ENCODE data around the gene HOXA11.

The HOXA11 gene

GRCh38 chr7:27215356-27215755 is 30.3 kb upstream of the HOXA11 start:
- TF ChIP-seq ZNF8 (CRISPR knock-in tag; IDR thresholded peaks at IDR 0.05) (no peak), ZC3H10 (CRISPR knock-in tag; IDR thresholded peaks at IDR 0.05) (no peak), TSHZ2 (CRISPR knock-in tag; IDR thresholded peaks at IDR 0.05) (no peak), ARNTL (CRISPR knock-in tag; IDR thresholded peaks at IDR 0.05; ENCODE audit: borderline replicate concordance, low read depth) (no peak), ZFP30 (CRISPR knock-in tag; IDR thresholded peaks at IDR 0.05) (no peak), TCF4 (CRISPR knock-in tag; IDR thresholded peaks at IDR 0.05; ENCODE audit: borderline replicate concordance) (no peak), CSRNP3 (CRISPR knock-in tag; IDR thresholded peaks at IDR 0.05) (no peak), POU6F1 (CRISPR knock-in tag; IDR thresholded peaks at IDR 0.05; ENCODE audit: borderline replicate concordance, low read depth) (no peak), CREB5 (CRISPR knock-in tag; IDR thresholded peaks at IDR 0.05; ENCODE audit: low read depth) (no peak), PATZ1 (CRISPR knock-in tag; IDR thresholded peaks at IDR 0.05; ENCODE audit: borderline replicate concordance) (no peak), ISL1 (CRISPR knock-in tag; IDR thresholded peaks at IDR 0.05) (no peak), BACH2 (CRISPR knock-in tag; IDR thresholded peaks at IDR 0.05; ENCODE audit: borderline replicate concordance) (no peak), OSR1 (CRISPR knock-in tag; IDR thresholded peaks at IDR 0.05) (no peak)
- ATAC-seq, result no peak

- no peak for ATAC-seq
- TF ChIP-seq ARNTL (CRISPR knock-in tag; IDR thresholded peaks at IDR 0.05; ENCODE audit: borderline replicate concordance, low read depth), result no peak
- TF ChIP-seq ZFP3 (CRISPR knock-in tag; IDR thresholded peaks at IDR 0.05), result no peak
- TF ChIP-seq CREB5 (CRISPR knock-in tag; IDR thresholded peaks at IDR 0.05; ENCODE audit: low read depth), result no peak
- no peak for TF ChIP-seq TSHZ2 (CRISPR knock-in tag; IDR thresholded peaks at IDR 0.05)
- no peak for TF ChIP-seq TCF4 (CRISPR knock-in tag; IDR thresholded peaks at IDR 0.05; ENCODE audit: borderline replicate concordance)
- TF ChIP-seq PPARA (CRISPR knock-in tag; IDR thresholded peaks at IDR 0.05; ENCODE audit: borderline replicate concordance), result no peak
These were observed 29.4 kb upstream of the HOXA11 start for GRCh38 chr7:27214239-27214950.

Measured in SK-N-SH treated with all-trans-retinoic acid at 6 μM for 48 hours (cell line).